Activated gamma-delta T cell treated with anti-CD3 and anti-CD28 coated beads, Interleukin-2, amount 50 U/mL, for 16 hours (primary cell): ENCODE results near the gene ALDH1L1.

ENCODE experiments used
- DNase-seq: peaks from one replicate; pipeline ENCODE4 v3.0.0-alpha.2; 2020; ENCODE audit warnings: low read depth

Gene ALDH1L1

DNA sequence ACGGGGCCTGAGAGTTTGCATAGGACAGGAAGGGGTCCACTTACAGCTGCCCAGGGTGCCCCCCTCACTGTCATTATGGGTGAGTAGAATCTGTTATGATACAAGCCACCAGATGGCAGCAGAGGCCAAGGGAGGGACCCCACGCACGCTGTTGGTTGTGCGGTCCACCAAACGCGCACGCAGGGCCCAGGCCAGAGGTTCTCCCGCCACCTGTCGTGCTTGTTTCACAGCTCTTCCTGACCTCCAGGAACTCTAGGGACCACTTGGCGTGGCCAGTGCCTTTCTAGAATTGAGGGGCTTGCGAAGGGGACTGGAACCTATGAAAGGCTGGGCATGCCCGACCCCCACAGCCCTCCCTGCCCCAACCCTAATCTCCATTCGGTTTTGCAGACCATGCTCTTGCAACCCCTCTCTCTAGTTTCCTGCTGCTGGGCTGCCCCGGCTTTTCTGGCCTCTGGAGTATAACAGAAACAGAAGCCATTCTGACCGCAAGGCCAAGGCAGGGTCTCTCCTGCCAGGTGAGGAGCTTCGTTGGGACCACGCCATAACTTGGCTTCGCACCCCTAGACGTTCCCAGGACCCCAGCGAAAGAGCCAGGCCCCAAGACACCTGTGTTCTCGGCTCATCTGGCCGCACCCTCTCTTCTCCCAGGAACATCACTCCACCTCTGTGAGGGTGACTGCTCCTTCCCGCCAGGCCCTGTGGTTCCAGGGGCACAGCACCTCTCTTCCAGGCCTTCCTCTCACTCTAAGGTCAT, 46.0 kb downstream of the ALDH1L1 start:
- DNase-seq: peak; percentile 14

DNA sequence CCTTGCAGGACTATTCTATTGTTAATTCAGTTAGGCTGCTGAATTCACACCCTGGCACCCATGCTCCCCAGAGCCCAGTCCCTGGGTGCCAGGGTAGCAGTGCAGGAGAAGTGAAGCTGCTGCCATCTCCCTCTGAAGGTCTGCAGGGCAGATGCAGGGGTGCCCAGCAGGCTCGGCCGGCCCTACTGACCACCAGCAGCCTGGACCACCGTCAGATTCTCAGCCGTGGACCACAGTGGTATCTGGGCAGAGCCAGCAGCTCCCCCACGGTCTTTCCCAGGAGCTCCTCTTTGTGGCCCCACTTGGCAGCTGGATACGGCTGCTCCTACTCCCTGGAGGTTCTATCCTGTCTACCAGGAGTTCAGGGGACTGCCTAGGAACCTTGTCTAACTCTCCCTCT, 46.8 kb downstream of the ALDH1L1 start:
- DNase-seq: no peak

DNA sequence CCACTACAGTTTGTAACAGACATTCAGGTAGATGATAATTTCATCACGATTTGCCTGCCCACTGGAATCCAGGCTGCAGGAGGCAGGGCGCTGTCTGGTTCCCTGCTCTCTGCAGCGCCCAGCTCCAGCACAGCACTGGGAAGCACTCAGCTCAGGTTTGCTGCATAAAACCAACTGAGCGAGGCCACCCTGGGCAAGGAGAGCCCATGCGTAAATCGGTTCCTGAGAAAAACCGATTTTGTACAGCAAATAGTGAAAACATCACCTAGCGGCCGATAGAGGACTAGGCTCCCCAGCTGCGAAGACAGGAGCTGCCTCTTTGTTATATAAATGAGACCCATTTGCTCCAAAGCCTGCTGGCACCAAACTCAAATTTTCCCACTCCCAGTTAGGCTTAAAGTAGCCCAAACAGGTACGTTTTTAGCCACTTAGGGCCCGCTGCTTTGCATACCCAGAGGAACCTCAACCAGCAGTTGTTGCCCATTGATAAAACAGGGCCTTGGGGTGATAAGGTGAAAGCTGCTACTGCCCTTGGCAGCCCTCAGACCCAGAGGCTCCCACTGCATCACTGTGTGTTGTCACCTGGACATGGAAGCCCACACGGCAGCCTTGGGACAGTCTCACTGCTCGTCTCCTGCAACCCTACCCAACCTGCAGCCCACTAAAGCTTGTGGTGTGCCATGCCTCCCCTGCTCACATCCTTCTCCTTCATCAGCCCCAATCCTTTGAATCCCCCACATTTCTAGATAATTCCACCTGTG, 47.5 kb downstream of the ALDH1L1 start:
- no peak for DNase-seq

DNA sequence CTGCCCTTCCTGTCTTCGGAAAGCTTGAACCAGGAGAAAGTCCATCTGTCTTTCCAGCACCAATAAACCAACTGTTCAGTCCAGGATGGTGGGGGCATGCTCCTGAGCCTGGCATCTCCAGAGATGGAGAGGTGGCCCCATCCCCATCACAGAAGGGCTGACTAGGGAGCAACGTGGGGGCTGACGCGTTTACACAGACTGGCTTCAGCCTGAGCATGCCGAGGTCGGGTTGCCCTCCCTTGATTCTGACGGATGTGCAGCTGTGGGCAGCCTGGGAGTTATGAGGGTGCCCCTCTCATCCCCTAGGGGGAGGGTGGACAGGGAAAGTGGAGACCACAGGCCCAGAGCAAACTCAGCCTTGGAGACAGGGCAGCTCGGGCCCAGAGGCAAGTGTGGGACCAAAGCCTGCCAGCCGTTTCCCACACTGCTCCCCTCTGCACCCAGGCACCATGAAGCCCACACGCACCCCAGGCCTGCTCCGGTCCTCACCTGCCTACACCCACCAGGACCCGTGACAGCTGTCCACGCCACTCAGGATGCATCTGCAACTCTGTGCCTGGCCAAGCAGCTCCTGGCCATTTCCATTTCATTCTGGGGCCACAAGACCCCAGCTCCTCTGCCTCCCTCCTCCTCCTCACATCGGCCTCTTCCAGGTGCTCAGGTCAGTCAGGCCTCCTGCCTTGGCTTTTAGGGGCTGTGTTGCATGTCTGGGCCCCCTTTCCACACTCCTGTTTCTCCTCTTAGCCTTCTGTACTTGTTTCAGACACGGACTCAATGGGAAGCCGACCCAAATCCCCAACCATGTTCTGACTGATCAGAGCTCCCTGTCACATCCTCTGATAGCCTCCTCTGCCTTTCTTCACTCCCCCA, 48.3 kb downstream of the ALDH1L1 start:
- DNase-seq: no peak

DNA sequence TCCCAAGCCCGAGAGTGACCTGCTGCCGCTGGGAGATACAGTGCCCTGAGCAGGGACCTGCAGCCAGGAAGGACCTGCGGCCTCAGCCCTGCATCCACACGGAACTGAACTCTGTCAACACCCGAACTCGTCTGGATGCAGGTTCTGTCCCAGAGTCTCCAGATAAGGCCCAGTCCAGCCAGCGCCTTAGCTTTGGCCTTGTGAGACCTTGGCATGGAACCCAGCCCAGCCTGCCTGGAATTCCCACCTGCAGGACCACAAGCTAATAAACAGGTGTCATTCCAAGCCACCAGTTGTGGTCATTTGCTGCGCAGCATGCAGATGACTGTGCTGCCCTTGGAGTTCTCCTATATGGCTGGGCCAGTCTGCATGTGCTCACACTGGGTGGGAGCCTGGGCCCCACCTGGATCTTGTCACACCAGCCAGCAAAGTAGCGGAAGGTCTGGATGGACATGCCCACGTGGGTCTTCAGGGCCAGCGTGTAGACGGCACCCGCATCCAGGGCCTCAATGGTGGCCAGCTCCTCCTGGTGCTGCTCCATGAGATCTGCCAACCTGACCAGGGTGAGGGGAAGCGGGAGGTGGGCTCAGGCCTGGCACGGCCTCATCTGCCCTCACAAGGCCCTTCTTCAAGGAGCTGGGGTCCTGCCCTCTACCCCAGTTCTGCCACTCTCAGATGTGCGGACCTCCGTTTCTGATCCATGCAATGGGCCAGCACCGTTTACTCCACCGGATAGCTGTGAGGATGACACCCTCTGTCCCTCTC, 49.2 kb downstream of the ALDH1L1 start:
- no peak for DNase-seq

DNA sequence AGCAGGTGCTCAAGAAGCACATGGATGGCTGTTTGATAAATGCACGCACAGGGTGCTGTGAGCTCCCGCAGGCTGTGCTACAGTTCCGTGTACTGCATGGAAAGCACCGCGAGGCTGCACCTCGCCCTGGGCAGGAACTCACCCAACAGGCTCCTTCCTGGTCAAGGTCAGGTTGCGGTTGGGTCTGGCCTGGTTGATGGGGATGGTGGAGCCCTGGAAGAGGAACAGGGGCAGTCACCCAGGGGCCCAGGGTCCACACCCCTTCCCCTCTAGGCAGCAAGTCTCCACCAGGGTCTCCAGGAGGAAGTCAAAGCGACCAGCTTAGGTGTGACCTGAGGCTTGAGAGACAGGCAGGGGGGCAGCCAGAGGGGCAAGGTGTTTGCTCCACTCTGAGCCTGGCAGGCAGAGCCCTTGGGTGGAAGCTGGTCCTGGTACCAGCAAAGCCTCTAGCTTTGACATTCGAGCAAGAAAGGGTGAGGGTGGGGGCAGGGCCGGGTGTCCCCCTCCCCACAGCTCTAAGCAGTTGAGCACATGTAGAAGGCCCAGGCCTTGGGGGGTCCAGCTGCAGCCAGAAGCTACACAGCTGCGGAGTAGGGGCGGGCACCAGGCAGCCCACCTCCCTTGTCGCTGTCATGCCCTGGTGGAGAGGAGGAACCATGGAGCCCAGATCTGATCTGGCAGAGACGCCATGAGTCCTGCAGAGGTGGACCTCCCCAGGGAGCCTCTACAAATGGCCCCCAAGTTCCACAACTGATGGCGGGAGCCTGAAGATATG, 50.1 kb downstream of the ALDH1L1 start:
- no peak for DNase-seq

DNA sequence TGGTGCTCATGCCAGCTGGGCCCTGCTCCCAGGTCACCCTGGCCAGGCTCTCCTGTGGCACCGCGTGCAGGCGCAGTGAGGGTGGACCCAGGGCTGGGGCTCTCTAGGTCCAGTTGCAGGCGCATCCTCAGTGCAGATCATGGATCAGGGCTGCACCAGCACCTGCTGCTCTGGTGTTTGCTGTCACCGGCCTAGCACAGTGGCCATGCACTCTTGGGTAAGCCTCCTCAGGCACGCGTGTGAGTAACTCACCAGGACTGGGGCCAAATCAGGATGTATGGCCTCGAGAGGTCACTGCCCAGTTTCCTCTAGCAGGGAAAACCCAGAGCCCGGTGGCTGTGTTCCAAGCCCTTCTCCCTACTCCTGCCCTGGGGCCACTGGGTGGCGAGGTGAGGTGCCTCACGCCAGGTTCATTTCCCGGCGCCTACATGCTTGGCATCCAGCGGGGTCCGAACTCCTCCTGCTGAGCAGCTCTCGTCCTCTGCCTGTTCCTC, 50.9 kb downstream of the ALDH1L1 start:
- no peak for DNase-seq

DNA sequence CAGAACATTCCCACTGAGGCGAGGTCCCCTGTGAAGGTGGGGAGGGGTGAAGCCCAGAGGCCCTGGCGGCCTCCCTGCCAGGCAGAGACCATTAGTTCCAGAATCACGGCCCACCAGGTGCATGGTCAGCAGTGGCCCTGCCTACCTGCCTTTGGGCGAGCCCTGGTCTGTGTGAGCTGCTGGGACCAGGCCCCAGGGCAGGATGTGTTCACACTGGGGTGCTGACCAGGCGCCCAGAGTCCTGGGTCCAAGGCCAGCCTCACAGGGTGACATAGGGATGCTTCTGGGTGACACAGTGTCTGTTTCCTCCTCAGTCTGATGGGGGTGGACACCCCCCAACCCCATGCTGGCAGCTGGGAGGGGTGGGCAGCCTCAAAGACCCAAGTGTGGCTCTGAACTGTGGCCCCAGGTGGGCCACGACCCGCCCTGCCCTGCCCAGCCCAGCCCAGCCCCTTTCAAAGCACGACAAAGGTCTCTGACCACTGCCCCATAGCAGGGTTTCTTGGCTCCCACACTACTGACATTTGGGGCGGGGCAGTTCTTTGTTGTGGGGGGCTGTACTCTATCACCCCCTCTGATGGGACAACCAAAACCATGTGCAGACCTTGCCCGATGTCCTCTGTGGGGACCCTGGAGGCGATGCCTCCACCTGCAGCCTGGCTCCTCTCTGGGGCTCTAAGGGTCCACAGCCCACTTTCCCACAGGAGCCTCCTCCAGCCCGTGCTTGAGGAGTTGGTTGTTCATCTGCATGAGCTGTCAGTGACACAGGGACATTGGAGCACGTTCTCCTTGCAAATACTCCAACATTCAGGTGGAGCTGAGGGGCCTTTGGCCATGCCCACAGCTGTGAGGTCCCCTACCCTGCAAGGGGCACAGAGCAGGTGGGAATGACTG, 51.6 kb downstream of the ALDH1L1 start:
- no peak for DNase-seq

DNA sequence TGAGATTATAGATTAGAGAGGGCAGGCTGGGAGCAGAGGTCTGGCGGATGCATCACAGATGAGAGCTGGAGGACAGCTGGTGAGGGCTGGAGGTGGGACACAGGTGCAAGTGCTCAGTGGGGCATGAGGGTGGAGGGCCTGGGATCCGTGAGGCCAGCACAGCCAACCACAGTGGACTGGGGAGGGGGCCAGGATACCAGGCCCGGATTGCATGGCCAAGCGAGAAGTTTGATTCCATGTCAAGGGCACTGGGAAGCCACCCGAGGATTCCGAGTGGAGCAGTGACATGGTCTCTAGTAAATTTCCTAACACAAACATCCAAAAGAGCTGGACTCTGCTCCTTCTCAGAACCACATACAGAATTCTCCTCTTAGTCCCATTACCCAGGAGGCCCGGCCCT, 52.5 kb downstream of the ALDH1L1 start:
- no peak for DNase-seq

DNA sequence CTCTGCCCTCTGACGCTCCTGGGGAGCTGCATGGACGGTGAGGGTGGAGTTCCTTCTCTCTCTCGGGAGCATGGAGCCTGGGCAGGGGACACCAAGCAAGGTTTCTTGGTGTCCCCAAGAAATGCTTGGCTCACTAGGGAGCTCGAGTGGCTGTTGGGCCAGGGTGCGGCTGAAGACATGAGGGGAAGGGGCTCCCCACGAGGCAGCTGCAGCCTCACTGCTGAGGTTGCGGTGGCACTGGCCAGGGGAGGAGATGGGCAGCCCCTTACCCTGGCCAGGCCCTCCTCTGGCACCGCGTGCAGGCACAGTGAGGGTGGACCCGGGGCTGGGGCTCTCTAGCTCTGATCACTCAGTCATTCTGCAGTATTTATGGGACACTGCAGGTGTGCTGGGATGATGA, 52.9 kb downstream of the ALDH1L1 start:
- no peak for DNase-seq

DNA sequence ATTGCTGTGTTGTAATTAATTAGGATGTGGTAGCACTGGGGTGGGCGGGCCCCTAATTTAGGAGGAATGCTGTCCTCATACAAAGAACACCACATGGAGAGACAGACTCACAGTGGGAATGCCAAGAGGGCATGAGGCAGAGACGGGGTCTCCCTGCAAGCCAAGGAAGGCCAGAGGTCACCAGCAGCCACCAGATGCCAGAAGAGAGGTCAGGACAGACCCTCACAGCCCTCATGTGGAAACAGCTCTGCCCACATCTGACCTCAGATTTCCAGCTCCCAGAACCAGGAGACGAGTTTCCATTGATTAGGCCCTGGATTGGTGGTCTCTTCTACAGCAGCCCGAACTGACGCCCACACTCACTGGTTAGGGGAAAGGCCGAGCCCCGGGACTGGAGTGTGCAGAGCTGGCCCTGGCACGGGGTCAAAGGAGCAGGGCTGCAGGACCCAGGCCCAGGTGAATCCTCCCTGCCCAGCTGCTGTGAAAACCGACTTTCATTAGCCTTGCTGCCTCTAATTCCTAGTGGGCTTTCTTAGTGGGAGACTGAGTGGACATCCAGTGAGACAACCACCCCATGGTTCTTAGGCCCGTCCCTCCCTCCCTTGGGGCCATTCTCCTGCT, 53.5 kb downstream of the ALDH1L1 start:
- no peak for DNase-seq

DNA sequence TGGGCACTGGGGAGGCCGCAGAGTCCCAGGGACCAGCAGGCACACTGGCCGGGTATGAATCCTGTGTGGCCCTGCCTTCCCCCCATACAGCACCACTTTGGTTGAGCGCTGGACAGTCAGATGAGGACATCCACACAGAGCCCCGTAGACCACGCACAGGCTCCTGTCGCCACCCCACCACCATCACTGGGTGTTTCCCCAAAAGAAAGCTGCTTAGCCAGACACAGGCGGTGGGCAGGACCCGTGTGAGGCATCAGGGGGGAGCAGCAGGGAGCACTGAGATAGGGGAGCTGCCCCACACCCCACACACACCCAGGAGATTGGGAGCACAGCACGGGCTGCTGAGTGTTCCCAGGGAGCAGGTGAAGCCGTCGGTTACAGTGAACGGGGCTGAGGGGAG, 54.1 kb downstream of the ALDH1L1 start:
- no peak for DNase-seq

DNA sequence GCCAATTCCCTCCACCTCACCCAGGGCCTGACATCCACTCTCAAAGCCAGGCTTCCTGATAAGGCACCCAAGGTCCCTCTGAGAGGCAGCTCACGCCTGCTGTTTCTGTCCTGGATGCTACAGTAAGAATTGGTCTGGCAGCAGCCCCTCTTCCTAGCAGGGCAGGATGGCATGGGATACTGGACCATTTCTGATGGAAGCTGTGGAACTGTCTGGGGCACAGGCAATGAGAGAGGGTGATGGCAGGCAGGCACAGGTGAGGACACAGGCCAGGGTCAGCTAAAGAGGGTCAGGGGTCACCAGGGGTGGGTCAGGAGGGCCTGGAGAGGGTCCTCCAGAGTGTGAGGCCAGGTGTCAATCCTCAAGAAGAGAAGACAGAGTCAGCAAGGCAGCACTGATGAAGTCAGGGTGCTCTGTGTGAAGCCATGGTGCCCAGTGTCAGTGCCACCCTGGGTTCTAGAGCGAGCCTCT, 54.6 kb downstream of the ALDH1L1 start:
- DNase-seq: no peak

DNA sequence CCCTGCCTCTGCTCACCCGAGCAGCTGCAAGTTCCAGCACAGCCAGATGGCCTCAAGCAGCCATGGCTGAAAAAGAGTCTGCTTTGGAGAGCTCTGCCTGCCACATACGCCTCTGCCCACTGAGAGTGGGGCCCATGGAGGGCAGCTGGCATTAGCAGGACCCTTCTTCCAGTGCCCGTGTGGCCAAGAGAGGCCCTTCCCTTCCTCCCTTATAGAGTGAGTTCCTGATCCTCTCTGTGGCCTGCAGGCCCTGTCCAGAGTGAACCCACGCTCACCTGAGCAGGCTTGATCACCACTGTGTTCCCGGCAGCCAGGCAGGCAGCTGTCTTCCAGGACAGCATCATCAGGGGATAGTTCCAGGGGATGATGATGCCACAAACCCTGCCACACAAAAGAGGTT, 55.0 kb downstream of the ALDH1L1 start:
- DNase-seq: no peak

DNA sequence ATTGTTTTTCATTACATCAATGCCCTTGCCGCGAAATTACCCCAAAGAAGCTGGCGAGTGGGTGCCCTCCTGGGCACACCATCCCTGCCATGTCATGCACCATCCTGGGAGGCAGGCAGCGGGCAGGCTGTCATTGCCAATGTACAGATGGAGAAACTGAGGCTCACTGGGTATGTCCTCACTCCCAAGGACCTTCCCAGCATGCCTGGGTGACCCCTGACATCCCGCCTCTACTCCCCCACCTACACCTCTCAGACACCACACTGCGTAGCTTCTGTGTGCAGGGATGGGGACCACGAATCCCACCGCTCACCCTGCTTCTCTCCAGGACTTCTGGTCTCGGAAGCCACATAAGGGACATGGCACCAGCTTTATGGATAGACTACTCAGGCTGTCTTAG, 55.5 kb downstream of the ALDH1L1 start:
- no peak for DNase-seq

DNA sequence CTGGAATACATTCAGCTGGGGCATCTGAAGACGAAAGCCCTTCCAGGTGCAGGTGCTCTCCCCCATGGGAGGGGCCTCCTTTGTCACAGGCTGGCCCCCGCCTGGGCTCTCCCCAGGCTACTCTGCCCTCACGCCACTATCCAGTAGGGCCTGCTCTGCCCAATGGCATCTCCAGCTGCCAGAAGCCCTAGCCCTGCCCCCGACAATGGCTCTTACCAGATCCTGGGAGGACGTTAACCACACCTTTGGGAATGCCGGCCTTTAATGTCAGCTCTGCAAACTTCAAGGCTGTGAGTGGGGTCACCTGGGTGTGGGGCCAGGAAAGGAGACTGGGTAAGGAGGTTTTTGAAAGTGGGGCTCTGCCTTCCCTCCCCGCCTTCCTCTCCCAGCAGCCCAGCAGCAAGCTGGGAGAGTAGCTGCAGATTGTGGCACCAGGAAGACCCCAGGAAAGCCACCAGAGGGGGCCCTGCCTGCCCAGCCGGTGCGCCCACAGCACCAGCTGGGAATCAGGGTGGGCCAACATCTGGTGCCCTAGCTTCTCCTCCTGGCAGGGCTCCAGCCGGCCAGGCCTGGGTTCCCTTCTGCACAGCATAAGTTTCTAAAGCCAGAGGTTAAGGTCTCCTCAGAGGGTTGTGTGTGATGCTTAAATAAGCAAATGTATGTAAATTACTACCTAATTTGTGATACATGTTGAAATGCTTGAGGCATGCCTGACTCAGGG, 56.1 kb downstream of the ALDH1L1 start:
- DNase-seq: no peak

DNA sequence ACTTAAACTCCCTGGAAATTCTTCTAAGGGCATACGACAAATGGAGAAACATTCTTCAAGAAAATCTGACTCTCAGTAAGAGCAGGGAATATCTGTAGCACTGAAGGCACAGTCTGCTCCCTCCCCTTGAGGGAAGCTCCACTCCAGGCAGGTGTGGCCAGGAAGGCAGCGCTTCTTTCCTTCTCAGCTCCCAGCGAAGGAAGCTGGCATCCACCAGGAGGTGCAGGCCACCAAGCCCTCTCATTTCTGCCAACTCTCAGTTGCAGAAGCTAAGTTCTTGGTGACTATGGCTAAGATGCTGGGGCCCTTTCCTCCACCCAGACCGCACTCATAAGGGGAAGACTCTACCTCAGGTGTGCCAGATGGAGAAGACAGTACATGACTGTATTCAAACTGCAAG, 58.8 kb downstream of the ALDH1L1 start:
- DNase-seq: no peak

DNA sequence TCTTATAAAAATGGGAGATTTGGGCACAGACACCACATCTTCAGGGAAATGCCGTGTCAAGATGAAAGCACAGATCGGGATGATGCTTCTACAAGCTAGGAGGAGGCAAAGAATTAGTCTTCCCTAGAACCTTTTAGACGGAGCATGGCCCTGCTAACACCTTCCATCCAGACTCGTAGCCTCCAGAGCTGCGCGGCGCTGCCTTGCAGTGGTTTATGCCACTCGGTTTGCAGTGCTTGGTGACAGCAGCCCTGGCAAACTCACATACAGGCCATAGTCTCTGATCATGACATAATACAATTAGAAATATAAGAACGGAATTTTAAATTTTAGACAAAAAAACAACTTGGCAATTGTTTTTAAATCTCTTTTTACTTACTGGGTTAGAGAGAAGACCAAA, 59.3 kb downstream of the ALDH1L1 start:
- no peak for DNase-seq

DNA sequence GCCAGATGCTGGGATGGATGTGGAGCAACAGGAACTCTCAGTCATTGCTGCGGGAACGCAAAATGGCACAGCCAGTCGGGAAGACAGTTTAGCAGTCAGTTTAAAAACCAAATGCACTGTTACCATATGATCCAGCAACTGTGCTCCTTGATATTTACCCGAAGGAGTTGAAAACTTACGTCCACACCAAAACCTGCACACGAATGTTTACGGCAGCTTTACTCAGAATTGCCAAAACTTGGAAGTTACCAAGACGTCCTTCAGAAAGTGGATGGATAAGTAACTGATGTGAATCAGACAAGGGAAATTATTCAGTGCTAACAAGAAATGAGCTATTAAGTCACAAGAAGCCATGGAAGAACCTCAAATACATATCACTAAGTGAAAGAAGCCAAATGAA, 60.4 kb downstream of the ALDH1L1 start:
- DNase-seq: no peak
